Inflammatory macrophage treated with lipopolysaccharide for 1 hour (primary cell): ENCODE results near the gene ELOVL2.
"Not testable (repeated sequence)": the region's sequence is repeated elsewhere in the genome, so short reads cannot be mapped to it uniquely, and the experiment has no call there.

Source experiments
- DNase-seq, 2 donors: peaks; one replicate each; pipeline ENCODE4 v3.0.0-alpha.2; 2020 to 2022

Gene ELOVL2, protein sequence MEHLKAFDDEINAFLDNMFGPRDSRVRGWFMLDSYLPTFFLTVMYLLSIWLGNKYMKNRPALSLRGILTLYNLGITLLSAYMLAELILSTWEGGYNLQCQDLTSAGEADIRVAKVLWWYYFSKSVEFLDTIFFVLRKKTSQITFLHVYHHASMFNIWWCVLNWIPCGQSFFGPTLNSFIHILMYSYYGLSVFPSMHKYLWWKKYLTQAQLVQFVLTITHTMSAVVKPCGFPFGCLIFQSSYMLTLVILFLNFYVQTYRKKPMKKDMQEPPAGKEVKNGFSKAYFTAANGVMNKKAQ

GRCh38 chr6:11043961-11044711 lies at the start of gene ELOVL2:
TSS of gene ELOVL2 (minus strand) at chr6:11044305. CDS start at chr6:11044230, 75 bp downstream.
- no peak for DNase-seq

DNA sequence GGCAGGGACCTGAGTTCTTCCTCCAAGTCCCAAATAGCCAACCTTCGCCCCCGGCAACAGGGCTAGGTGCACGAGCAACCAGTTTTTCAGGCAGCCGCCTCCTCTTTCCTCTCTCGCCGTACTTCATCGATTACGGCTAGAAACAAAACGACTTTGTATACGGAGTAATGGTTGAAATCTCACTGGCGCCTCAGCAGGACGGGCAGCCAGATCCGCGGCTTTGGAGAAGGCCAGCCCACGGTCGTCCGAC lies 49.2 kb upstream of the ELOVL2 start:
- DNase-seq = no peak

DNA sequence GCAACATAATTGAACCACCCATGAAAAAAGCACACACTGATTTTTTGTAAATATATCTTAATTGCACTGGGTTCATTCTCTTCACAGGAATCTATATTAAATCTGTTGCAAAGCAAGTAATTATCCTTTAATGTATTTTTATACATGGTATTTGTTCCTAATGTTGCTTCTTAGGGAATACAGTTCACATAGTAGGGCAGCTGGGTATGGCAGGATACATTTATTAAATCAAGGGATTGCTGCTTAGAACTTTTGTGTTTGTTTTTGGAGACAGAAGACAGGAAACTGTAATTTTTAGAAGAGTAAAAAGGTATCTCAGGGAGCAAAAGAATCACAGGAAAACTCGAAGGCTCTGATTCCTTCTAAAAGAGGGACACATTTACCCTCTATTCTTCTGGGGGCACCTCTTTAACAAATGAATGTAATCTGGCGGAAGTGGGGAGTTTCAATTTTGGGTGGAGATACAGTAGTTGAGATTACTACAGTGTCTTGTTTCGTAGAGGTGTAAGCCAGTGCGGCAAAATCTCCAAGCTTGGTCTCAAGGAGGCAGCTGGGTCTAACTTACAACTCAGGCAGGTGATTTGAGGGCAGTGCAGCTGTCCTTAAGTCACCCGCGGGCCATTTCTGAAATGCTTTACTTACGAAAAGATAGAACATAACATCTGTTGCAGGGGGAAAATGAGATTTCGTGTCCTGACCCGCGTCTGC lies 48.7 kb upstream of the ELOVL2 start:
- peak in 1 of 2 donors; percentile 25 for DNase-seq

DNA sequence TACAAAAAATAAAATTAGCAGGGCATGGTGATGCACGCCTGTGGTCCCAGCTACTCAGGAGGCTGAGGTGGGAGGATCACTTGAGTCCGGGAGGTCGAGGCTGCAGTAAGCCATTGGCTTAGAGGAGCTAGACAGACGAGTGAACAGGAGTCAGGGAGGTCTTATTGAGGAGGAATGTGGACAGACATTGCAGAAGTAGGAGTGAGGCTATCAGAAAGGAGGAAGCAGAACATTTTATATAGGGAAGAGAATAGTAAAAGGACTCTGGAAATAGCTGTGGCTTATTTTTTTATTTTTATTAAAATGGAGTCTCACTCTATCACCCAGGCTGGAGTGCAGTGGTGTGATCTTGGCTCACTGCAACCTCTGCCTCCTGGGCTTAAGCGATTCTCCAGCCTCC lies 47.0 kb upstream of the ELOVL2 start:
- peak in 1 of 2 donors; percentile 10 for DNase-seq

DNA sequence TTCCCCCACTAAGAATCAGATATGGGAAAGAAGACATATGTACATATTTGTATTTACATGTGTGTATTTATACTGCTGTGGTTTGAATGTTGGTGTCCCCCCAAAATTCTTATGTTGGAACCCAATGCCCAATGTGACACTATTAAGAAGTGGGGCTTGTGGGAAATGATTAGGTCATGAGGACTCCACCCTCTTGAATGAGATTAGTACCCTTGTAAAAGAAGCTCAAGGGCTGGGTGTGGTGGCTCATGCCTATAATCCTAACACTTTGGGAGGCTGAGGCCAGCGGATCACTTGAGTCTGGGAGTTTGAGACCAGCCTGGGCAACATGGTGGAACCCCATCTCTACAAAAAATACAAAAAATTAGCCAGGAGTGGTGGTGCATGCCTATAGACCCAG lies 45.6 kb upstream of the ELOVL2 start:
- DNase-seq = no peak

- DNase-seq = not testable (repeated sequence)
Measured at GRCh38 chr6:11087141-11087812, 43.2 kb upstream of the ELOVL2 start.

GRCh38 chr6:11085758-11086435 lies 41.8 kb upstream of the ELOVL2 start:
- no peak for DNase-seq

GRCh38 chr6:11083956-11084355 lies 39.9 kb upstream of the ELOVL2 start:
- DNase-seq = no peak

DNA sequence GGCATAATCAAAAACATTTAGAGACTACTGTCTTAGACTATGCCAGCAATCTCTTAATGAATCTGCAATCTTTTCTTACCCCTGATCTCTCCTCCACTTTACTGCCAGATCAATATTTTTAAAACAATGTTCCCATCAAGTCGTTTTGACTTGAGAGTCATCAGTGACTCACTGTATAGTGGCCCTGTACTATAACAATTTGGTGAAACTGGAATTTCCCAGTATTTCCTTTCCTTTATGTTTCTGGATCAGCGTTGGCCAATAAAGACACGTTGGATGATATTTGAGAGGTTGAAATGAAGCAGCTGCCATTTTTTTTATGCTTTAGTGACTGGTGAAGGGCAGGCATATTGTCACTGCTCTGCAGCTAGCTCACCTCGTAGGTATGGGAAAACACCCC lies 39.4 kb upstream of the ELOVL2 start:
- DNase-seq = peak; percentile 28 to 43

GRCh38 chr6:11080296-11080695 lies 36.2 kb upstream of the ELOVL2 start:
- DNase-seq = no peak

- DNase-seq = no peak
Measured at GRCh38 chr6:11078266-11078665, 34.2 kb upstream of the ELOVL2 start.

- no peak for DNase-seq
Measured at GRCh38 chr6:11076540-11076939, 32.4 kb upstream of the ELOVL2 start.

GRCh38 chr6:11072101-11072500 lies 28.0 kb upstream of the ELOVL2 start:
- DNase-seq = peak; percentile 46 to 83

DNA sequence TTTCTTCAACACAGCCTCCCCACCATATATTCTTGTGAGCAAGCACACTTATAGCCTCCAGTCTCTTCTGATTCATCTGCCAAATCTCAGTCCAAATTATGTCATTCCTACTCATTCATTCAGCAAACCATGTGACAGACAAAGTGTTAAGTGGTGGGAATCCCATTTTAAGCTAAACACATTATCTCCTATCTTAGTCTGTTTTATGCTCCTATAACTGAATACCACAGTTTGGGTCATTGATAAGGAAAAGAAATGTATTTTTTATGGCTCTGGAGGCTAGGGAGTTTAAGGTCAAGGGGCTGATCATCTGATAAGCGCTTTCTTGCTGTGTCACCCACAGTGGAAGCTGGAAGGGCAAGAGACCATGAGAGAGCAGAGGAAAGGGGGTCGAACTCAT lies 25.7 kb upstream of the ELOVL2 start:
- DNase-seq = peak in 1 of 2 donors; percentile 33

DNA sequence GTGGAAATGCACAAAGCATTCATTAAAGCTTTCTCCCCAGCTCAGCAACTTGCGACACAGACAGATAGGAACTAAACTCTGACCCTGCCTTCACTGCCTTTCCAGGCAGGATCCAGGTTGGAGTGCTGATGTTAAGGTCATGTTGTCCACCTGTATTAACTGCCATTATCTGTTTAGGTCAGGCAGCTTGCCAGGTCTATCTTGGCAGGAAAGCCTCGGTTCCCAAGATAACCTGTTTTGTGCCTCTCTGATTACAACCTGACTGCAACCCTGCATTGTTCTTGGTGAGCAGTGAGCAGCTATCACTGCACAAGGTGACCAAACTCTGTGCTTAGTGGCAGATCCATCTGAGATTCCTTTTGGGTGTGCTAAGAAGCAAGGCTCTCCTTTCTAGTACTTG lies 23.2 kb upstream of the ELOVL2 start:
- DNase-seq = no peak

DNA sequence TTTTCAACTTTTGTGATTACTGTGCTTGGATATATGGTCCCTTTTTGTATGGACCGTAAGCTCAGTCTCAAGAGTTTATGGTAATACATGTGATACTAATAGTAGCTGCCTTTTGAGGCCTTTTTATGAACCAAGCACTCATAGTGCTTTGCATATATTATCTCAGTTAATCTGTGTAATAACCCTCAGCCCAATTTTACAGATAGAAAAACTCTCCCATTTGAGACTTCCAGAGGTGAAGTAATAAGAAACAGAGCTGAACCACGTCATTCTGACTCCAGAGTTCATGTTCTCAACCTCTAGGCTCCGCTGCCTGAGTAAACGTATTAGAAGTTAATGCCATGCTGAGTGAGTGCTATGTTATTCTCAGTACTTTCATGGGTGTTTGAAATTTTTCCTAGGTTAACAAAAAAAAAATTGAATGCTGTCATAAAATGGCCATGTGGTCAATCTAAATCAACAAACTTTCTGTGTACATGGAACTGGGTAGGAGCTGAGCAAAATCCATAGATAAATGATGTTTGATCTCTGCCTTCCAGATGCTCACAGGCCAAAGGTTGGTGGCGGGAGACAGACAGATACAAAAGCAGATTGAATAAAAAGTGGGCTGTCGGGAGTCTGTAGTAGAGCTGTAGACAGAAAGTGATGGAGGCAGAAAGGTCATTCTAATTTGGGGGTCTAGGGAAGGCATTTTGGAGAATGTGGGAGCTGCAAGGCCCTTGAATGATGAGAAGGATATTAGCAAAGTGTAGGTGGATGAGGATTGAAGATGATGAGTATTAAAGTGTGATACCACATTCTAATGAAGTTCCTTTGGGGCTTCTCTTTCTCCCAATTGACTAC lies 22.6 kb upstream of the ELOVL2 start:
- DNase-seq = no peak

GRCh38 chr6:11065436-11066202 lies 21.5 kb upstream of the ELOVL2 start:
- DNase-seq = peak in 1 of 2 donors; percentile 15

- no peak for DNase-seq
Measured at GRCh38 chr6:11064836-11065235, 20.7 kb upstream of the ELOVL2 start.

- no peak for DNase-seq
Measured at GRCh38 chr6:11062715-11063114, 18.6 kb upstream of the ELOVL2 start.

DNA sequence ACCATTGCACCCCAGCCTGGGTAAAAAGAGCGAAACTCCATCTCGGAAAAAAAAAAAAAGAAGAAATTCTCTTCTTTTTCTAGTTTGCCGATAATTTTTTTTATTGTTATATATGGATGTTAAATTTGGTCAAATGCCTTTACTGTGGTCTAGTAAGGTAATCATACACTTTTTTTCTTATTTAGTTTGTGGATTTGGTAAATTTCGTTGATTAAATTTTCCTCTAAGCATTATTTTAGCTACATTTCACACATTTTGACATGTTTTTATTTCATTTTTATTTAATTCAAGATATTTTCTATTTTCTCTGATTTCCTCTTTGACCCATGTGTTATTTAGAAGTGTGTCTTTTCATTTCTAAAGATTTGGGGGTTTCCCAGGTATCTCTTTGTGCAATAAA lies 18.0 kb upstream of the ELOVL2 start:
- no peak for DNase-seq

GRCh38 chr6:11058406-11058805 lies 14.3 kb upstream of the ELOVL2 start:
- DNase-seq = no peak
